Trophoblast cell (in vitro differentiated cells and primary cell): ENCODE results near the gene INSIG1.

Experiments used
- DNase-seq, 2 donors: peaks; one replicate each; pipeline ENCODE4 v3.0.0-alpha.2; 2016
- H2AFZ ChIP-seq: 2 replicates; pipeline ENCODE4 v1.6.1; 2013; ENCODE audit warnings: low read length, moderate library complexity, mild to moderate bottlenecking; ENCODE audit not compliant: insufficient read depth, poor library complexity
- H2AK5ac ChIP-seq: 2 replicates; pipeline ENCODE4 v1.6.1; 2013; ENCODE audit warnings: mild to moderate bottlenecking, low read length
- H2BK120ac ChIP-seq: 2 replicates; pipeline ENCODE4 v1.6.1; 2013; ENCODE audit warnings: low read length, mild to moderate bottlenecking, moderate library complexity; ENCODE audit not compliant: insufficient read depth, poor library complexity
- H2BK12ac ChIP-seq: 2 replicates; pipeline ENCODE4 v1.6.1; 2013; ENCODE audit warnings: mild to moderate bottlenecking, low read length, moderate library complexity
- H2BK5ac ChIP-seq: 2 replicates; pipeline ENCODE4 v1.6.1; 2013; ENCODE audit warnings: low read length, low read depth, moderate library complexity, mild to moderate bottlenecking; ENCODE audit not compliant: poor library complexity
- H3K14ac ChIP-seq: 2 replicates; pipeline ENCODE4 v1.6.1; 2013; ENCODE audit warnings: mild to moderate bottlenecking, low read length
- H3K18ac ChIP-seq: 2 replicates; pipeline ENCODE4 v1.6.1; 2013; ENCODE audit warnings: mild to moderate bottlenecking, low read length
- H3K23ac ChIP-seq: 2 replicates; pipeline ENCODE4 v1.6.1; 2013; ENCODE audit warnings: low read length
- H3K27ac ChIP-seq: 2 replicates; pipeline ENCODE4 v1.5.1; 2013; ENCODE audit warnings: low read depth, mild to moderate bottlenecking, inconsistent platforms, low read length, moderate library complexity
- H3K27me3 ChIP-seq: 2 replicates; pipeline ENCODE4 v1.6.1; 2013; ENCODE audit warnings: inconsistent platforms, mild to moderate bottlenecking, low read length, moderate library complexity; ENCODE audit not compliant: insufficient read depth
- H3K36me3 ChIP-seq, 2 experiments: 1 replicate in 1 of 2; 2 replicates in 1 of 2; pipeline ENCODE4 v1.6.1; 2013; ENCODE audit warnings: low read length in 2 of 2, mild to moderate bottlenecking in 2 of 2, moderate library complexity in 1 of 2; ENCODE audit not compliant: insufficient read depth in 2 of 2, control insufficient read depth in 1 of 2
- H3K4ac ChIP-seq: 2 replicates; pipeline ENCODE4 v1.6.1; 2013; ENCODE audit warnings: low read depth, mild to moderate bottlenecking, low read length, moderate library complexity
- H3K4me1 ChIP-seq, 2 experiments: 1 replicate in 1 of 2; 2 replicates in 1 of 2; pipeline ENCODE4 v1.6.1; 2013; ENCODE audit warnings: low read length in 2 of 2, mild to moderate bottlenecking in 2 of 2, moderate library complexity in 1 of 2; ENCODE audit not compliant: insufficient read depth in 2 of 2, control insufficient read depth in 1 of 2
- H3K4me2 ChIP-seq: 2 replicates; pipeline ENCODE4 v1.6.1; 2013; ENCODE audit warnings: inconsistent platforms, mild to moderate bottlenecking, low read length, moderate library complexity
- H3K4me3 ChIP-seq: 2 replicates; pipeline ENCODE4 v1.5.1; 2013; ENCODE audit warnings: mild to moderate bottlenecking, low read depth, low read length, inconsistent platforms
- H3K79me1 ChIP-seq: one replicate; pipeline ENCODE4 v1.6.1; 2013; ENCODE audit warnings: low read length
- H3K79me2 ChIP-seq: 2 replicates; pipeline ENCODE4 v1.6.1; 2013; ENCODE audit warnings: low read length, mild to moderate bottlenecking; ENCODE audit not compliant: control insufficient read depth, insufficient read depth, poor library complexity
- H3K9ac ChIP-seq: 2 replicates; pipeline ENCODE4 v1.6.1; 2013; ENCODE audit warnings: mild to moderate bottlenecking, low read length
- H3K9me3 ChIP-seq: 2 replicates; pipeline ENCODE4 v1.6.1; 2013; ENCODE audit warnings: low read depth, mild to moderate bottlenecking, control low read depth, inconsistent platforms, low read length; ENCODE audit not compliant: insufficient read depth
- H4K12ac ChIP-seq: 2 replicates; pipeline ENCODE4 v1.6.1; 2013; ENCODE audit warnings: low read depth, mild to moderate bottlenecking, low read length, moderate library complexity
- H4K8ac ChIP-seq: 2 replicates; pipeline ENCODE4 v1.6.1; 2013; ENCODE audit warnings: low read depth, mild to moderate bottlenecking, low read length, moderate library complexity
- H4K91ac ChIP-seq: one replicate; pipeline ENCODE4 v1.6.1; 2013; ENCODE audit warnings: low read depth, mild to moderate bottlenecking, low read length, moderate library complexity
- WGBS: extraction: QIAGEN DNeasy Blood & Tissue Kit; methylation state at CpG from one replicate; pipeline ENCODE4 v1.1.7; 2013; ENCODE audit warnings: missing lambda C conversion rate; ENCODE audit not compliant: insufficient read length, insufficient coverage; ENCODE audit errors: extremely low coverage; 5-methylcytosine and 5-hydroxymethylcytosine counted together

INSIG1 gene

DNA sequence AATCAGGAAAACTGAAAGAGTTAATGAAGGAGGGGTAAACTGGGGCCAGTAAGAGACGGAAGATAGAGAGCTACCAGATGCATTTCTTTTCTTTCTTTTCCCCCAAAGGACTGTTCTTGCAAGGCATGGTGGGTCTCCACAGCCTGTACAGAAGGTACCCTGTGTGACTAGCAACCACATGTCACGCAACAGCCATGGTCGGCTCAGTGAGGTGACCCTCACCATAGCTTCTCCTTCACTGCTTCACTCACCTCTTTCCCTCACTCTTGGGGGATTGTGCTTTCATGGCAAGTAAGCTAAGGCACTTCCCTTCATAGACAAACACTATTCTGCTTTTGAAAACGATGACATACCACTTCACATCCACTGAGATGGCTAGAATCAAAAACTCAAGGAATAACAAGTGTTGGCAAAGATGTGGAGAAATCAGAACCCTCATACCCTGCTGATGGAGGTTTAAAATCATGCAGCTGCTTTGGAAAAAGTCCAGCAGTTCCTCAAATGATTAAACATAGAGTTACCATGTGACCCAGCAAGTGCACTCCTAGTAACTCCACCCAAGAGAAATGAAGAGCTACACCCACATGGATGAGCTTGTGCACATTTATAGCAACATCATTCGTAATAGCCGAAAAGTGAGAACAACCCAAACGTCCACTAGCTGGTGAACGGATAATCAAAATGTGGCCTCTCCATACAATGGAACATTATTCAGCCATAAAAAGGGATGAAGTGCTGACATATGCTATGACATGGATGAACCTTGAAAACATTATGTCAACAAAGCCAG is 3.8 kb upstream of the INSIG1 start:
- peaks cover 8 to 9% of the 10 kb centered on the region in 2 experiments for H3K4me1 ChIP-seq
- H3K14ac ChIP-seq = no peak overlapping the region
- no peak overlapping the region for H3K4me3 ChIP-seq
- no peaks in the 10 kb centered on the region for H3K9me3 ChIP-seq
- no peak for DNase-seq
- H3K79me1 ChIP-seq = peaks cover 18% of the 10 kb centered on the region
- H4K8ac ChIP-seq = no peak overlapping the region
- H3K27ac ChIP-seq = no peak overlapping the region
- H2BK120ac ChIP-seq = no peak overlapping the region
- no peak overlapping the region for H3K4ac ChIP-seq
- no peak overlapping the region for H3K23ac ChIP-seq
- no peaks in the 10 kb centered on the region for H3K36me3 ChIP-seq
- H2AK5ac ChIP-seq = no peak overlapping the region
- no peak overlapping the region for H3K4me2 ChIP-seq
- no peak overlapping the region for H2BK12ac ChIP-seq
- H3K18ac ChIP-seq = no peak overlapping the region
- no peak overlapping the region for H2AFZ ChIP-seq
- peaks cover 12% of the 10 kb centered on the region for H3K79me2 ChIP-seq
- H3K27me3 ChIP-seq = no peaks in the 10 kb centered on the region
- no peak overlapping the region for H4K91ac ChIP-seq
- no CpG with 5 or more reads among the region's 8 CpGs for WGBS
- no peak overlapping the region for H3K9ac ChIP-seq
- no peak overlapping the region for H4K12ac ChIP-seq
- H2BK5ac ChIP-seq = no peak overlapping the region

DNA sequence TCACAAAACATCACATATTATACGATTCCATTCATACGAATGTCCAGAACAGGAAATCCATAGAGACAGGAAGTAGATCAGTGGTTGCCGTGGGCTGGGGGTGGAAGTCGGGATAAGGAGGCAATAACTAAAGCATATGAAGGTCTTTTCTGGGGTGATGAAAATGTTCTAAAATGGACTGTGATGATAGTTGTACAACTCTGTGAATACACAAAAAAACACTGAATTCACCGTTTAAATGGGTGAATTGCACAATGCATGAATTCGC is 3.2 kb upstream of the INSIG1 start:
- Histone ChIP-seq H3K79me2 (peaks cover 12% of the 10 kb centered on the region), H2AFZ (no peak overlapping the region), H3K9ac (no peak overlapping the region), H3K23ac (no peak overlapping the region), H3K4me2 (no peak overlapping the region), H3K9me3 (no peaks in the 10 kb centered on the region), H2BK5ac (no peak overlapping the region), H2BK120ac (no peak overlapping the region), H2AK5ac (no peak overlapping the region), H2BK12ac (no peak overlapping the region), H3K4ac (no peak overlapping the region), H3K4me1 (peaks cover 9 to 10% of the 10 kb centered on the region in 2 experiments), H3K14ac (no peak overlapping the region), H4K8ac (no peak overlapping the region), H3K18ac (no peak overlapping the region), H3K79me1 (peaks cover 18% of the 10 kb centered on the region), H3K27ac (no peak overlapping the region), H3K27me3 (no peaks in the 10 kb centered on the region), H3K36me3 (no peaks in the 10 kb centered on the region), H4K12ac (no peak overlapping the region), H4K91ac (no peak overlapping the region), H3K4me3 (no peak overlapping the region)
- WGBS = no CpG with 5 or more reads among the region's 6 CpGs
- DNase-seq = no peak

DNA sequence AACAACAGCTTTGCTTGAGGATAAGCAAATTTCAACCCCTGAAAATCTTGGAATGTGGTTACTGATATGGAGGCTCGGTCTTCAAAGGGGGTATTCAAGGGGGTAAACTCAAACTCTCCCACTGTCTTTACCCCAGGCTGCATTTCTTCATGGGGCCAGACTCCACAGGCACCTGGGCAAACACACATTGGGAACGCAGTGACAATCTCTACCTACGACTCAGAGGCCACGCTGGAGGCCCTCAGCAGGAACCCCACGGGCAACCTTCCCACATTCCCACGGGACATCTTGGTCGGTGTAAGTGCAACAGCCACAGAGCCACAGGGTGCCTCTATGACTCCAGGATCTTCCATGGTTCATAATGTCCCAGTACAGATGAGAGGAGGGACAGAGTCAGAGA is 2.2 kb upstream of the INSIG1 start:
- peaks cover 18% of the 10 kb centered on the region for H3K79me1 ChIP-seq
- H3K9me3 ChIP-seq = no peaks in the 10 kb centered on the region
- no peak overlapping the region for H2AK5ac ChIP-seq
- no peak overlapping the region for H3K4me3 ChIP-seq
- H3K18ac ChIP-seq = no peak overlapping the region
- H4K8ac ChIP-seq = no peak overlapping the region
- no peak overlapping the region for H2AFZ ChIP-seq
- H3K4ac ChIP-seq = no peak overlapping the region
- H3K79me2 ChIP-seq = peaks cover 12% of the 10 kb centered on the region
- no peak overlapping the region for H2BK5ac ChIP-seq
- H3K36me3 ChIP-seq = peaks cover 2 to 4% of the 10 kb centered on the region in 2 experiments
- no peak overlapping the region for H3K14ac ChIP-seq
- DNase-seq = no peak
- peaks cover 12% of the 10 kb centered on the region in 2 experiments for H3K4me1 ChIP-seq
- H4K12ac ChIP-seq = no peak overlapping the region
- no peak overlapping the region for H3K23ac ChIP-seq
- H3K27ac ChIP-seq = no peak overlapping the region
- H4K91ac ChIP-seq = no peak overlapping the region
- no peak overlapping the region for H3K9ac ChIP-seq
- H3K4me2 ChIP-seq = no peak overlapping the region
- H2BK12ac ChIP-seq = peak overlapping the region; percentile 34
- no peaks in the 10 kb centered on the region for H3K27me3 ChIP-seq
- H2BK120ac ChIP-seq = no peak overlapping the region
- WGBS = no CpG with 5 or more reads among the region's 7 CpGs

DNA sequence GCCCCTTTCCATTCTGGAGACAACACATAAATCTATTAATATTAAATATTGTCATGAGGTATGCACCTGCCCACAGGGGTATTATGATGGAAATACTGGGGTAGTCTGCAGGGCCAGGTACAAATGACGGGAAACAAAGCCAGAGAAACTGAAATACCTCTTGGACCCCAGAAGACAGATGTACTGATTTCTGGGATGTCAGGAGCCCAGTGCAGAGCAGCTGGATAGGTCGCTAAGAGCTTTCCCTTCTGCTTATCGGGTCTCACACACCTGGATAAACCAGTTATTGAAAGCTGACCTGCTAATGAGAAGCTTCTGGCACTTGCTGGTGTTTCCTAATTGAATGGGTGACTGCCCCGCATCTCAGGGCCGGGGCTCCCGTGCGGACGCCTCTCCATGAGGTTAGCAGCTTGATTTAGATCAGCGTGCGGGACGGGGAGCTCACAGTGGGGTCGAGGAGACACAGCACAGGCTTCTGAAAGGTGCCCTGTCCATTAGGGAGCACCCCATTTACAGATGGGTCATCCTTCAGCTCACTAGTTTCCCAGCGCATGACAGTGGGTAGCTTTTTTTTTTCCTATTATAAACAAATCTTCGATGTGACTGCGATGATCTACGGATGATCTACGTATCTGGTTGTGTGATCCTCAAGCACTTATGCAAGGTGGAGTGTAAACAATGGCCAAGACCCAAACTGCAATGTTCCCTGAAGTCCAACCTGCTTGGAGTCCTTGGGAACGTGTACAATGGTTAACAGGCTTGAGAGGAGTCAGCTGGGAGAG is 1.5 kb upstream of the INSIG1 start:
- peak overlapping the region; percentile 90 for H3K18ac ChIP-seq
- H3K4me1 ChIP-seq = peaks cover 12 to 16% of the 10 kb centered on the region in 2 experiments
- WGBS = no CpG with 5 or more reads among the region's 18 CpGs
- H2AFZ ChIP-seq = no peak overlapping the region
- H3K79me1 ChIP-seq = peaks cover 18% of the 10 kb centered on the region
- peaks cover 14% of the 10 kb centered on the region for H3K79me2 ChIP-seq
- no peaks in the 10 kb centered on the region for H3K27me3 ChIP-seq
- peak overlapping the region; percentile 84 for H4K8ac ChIP-seq
- peak overlapping the region; percentile 93 for H3K4me2 ChIP-seq
- H4K91ac ChIP-seq = peak overlapping the region; percentile 99
- H4K12ac ChIP-seq = no peak overlapping the region
- H2BK12ac ChIP-seq = peak overlapping the region; percentile 42
- no peak overlapping the region for H3K4me3 ChIP-seq
- H3K23ac ChIP-seq = no peak overlapping the region
- peak overlapping the region; percentile 93 for H3K14ac ChIP-seq
- peak overlapping the region; percentile 44 for H2AK5ac ChIP-seq
- peak overlapping the region; percentile 96 for H3K27ac ChIP-seq
- H3K9me3 ChIP-seq = no peaks in the 10 kb centered on the region
- H3K36me3 ChIP-seq = peaks cover 6 to 8% of the 10 kb centered on the region in 2 experiments
- no peak overlapping the region for H2BK120ac ChIP-seq
- DNase-seq = peak in 1 of 2 donors; percentile 33
- H2BK5ac ChIP-seq = peak overlapping the region; percentile 93
- H3K4ac ChIP-seq = peak overlapping the region; percentile 22
- no peak overlapping the region for H3K9ac ChIP-seq
